Mucosa of descending colon (tissue), 3 donors: Measurements from ENCODE around the gene CD48. TPM values are rescaled to one million over a fixed set of nuclear protein-coding genes. Genes with fewer than 3 reads are reported as not detected.
A peak's percentile ranks its signal among the peaks of the same experiment; 100 is the strongest.

ENCODE experiments used
- ATAC-seq: fragments of 200-7000 bp; cut with Tn5 transposase; one replicate; pipeline ENCODE4 v1.9.1; 2020; ENCODE audit warnings: mild to moderate bottlenecking, moderate library complexity
- DNase-seq, 3 donors: peaks; one replicate each; pipeline ENCODE4 v3.0.0-alpha.2; 2020
- H3K36me3 ChIP-seq: fragments of 200-600 bp; one replicate; pipeline ENCODE4 v1.8.0; 2021; ENCODE audit warnings: low read depth, mild to moderate bottlenecking
- H3K4me1 ChIP-seq: fragments of 200-600 bp; one replicate; pipeline ENCODE4 v1.8.0; 2021; ENCODE audit warnings: low read depth, mild to moderate bottlenecking
- H3K4me3 ChIP-seq: fragments of 200-600 bp; one replicate; pipeline ENCODE4 v1.8.0; 2021; ENCODE audit warnings: mild to moderate bottlenecking
- H3K9me3 ChIP-seq: fragments of 200-600 bp; one replicate; pipeline ENCODE4 v1.8.0; 2021; ENCODE audit warnings: mild to moderate bottlenecking
- intact Hi-C, 2 donors: fragments of 100-400 bp; cut with DNase I in 1 of 2; cut with micrococcal nuclease in 1 of 2; formaldehyde crosslinking; loops; one replicate each; pipeline versions ENCODE4 v1.11.0 to v1.11.1; 2022; cut with DNase I, micrococcal nuclease
- total RNA-seq, 3 donors: library from RNA; stranded (reverse); fragmentation: NEBNext Ultra II Directional in 2 of 3; extraction: Animal tissue kit (Norgen Biotek cat#: 25700) in 2 of 3; gene quantifications; one replicate each; pipeline versions ENCODE4 v1.2.1 to v1.2.4, GENCODE V29; 2021 to 2023
- TF ChIP-seq, protein P1 (sequence below): fragments of 200-600 bp; IDR thresholded peaks from one replicate; pipeline ENCODE4 v1.8.0; 2022; ENCODE audit warnings: antibody characterized with exemption, mild to moderate bottlenecking
- donor health status: DM: no; HTN: no; CAD: no; lungs with moderate emphysema.
- donor health status: DM: no; HTN: no; CAD: no.
- donor health status: DM: no; HTN: yes; CAD: no.

CD48 gene
- total RNA-seq, 3 donors from 2014 or later, result 5.9 to 8.6 (median 6.1) TPM

DNA sequence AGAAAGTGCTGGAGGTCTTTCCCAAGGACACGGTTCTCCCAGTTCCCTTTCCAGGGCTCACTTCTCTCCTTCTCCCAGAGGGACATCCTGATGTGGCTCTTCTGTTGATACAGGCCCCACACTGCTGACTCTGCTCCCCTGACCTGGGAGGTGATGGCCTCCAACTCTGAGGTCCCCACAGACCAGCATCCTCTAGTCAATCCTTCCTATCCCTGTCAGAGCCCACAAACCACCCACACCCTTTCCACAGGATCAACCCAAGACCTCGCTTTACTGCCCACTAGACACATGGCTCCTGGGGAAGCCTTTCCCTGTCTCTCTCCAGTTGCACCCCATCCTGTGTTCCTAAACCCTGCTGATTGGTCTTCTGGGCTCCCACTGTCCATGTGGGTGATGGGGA, 39.0 kb upstream of the CD48 start:
- intact Hi-C loops, result no loop called here
- DNase-seq (no peak), ATAC-seq (no peak)
- TF ChIP-seq, protein P1, sequence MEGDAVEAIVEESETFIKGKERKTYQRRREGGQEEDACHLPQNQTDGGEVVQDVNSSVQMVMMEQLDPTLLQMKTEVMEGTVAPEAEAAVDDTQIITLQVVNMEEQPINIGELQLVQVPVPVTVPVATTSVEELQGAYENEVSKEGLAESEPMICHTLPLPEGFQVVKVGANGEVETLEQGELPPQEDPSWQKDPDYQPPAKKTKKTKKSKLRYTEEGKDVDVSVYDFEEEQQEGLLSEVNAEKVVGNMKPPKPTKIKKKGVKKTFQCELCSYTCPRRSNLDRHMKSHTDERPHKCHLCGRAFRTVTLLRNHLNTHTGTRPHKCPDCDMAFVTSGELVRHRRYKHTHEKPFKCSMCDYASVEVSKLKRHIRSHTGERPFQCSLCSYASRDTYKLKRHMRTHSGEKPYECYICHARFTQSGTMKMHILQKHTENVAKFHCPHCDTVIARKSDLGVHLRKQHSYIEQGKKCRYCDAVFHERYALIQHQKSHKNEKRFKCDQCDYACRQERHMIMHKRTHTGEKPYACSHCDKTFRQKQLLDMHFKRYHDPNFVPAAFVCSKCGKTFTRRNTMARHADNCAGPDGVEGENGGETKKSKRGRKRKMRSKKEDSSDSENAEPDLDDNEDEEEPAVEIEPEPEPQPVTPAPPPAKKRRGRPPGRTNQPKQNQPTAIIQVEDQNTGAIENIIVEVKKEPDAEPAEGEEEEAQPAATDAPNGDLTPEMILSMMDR, result no peak
- no peaks in the 10 kb centered on the region for H3K36me3 ChIP-seq
- H3K4me3 ChIP-seq, result no peak overlapping the region
- H3K4me1 ChIP-seq, result no peaks in the 10 kb centered on the region
- no peaks in the 10 kb centered on the region for H3K9me3 ChIP-seq

- TF ChIP-seq, protein P1, result no peak
- Histone ChIP-seq H3K9me3 (no peaks in the 10 kb centered on the region), H3K4me3 (no peak overlapping the region), H3K36me3 (no peaks in the 10 kb centered on the region), H3K4me1 (no peaks in the 10 kb centered on the region)
- no peak for ATAC-seq
- DNase-seq, result no peak
- intact Hi-C loops, result no loop called here
Observed at GRCh38 chr1:160748878-160749269, 37.3 kb upstream of the CD48 start.

GRCh38 chr1:160748181-160748877, 36.7 kb upstream of the CD48 start:
- H3K36me3 ChIP-seq, result no peaks in the 10 kb centered on the region
- peak; percentile 21 for ATAC-seq

DNA sequence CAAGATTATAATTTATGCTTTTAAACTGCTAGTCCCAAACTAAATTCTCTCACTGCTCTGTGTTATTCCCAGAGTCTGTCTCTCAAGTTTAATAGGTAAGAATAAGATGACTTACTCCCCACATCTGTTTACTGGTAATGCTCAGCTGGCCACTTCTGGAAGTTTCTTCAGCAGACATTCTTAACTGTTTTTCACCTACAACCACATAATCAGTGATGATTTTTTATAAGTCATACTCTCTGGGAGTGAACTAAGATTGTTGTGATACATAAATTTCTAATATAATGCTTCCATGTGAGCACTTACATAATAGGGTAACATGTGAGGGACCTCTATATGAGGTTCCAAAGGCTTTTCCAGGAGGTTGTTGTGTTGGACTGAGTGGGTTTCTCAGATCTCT, 36.1 kb upstream of the CD48 start:
- DNase-seq (no peak), ATAC-seq (no peak)
- Histone ChIP-seq H3K4me3 (no peak overlapping the region), H3K9me3 (no peaks in the 10 kb centered on the region), H3K4me1 (no peaks in the 10 kb centered on the region), H3K36me3 (no peaks in the 10 kb centered on the region)
- intact Hi-C loops, result no loop called here
- TF ChIP-seq, protein P1, result no peak

More at GRCh38 chr1:160748181-160748877, 36.7 kb upstream of the CD48 start:
- Histone ChIP-seq H3K4me3 (no peak overlapping the region), H3K9me3 (no peaks in the 10 kb centered on the region), H3K4me1 (no peaks in the 10 kb centered on the region)
- intact Hi-C loops, result no loop called here
- no peak for DNase-seq
- TF ChIP-seq, protein P1, result no peak

DNA sequence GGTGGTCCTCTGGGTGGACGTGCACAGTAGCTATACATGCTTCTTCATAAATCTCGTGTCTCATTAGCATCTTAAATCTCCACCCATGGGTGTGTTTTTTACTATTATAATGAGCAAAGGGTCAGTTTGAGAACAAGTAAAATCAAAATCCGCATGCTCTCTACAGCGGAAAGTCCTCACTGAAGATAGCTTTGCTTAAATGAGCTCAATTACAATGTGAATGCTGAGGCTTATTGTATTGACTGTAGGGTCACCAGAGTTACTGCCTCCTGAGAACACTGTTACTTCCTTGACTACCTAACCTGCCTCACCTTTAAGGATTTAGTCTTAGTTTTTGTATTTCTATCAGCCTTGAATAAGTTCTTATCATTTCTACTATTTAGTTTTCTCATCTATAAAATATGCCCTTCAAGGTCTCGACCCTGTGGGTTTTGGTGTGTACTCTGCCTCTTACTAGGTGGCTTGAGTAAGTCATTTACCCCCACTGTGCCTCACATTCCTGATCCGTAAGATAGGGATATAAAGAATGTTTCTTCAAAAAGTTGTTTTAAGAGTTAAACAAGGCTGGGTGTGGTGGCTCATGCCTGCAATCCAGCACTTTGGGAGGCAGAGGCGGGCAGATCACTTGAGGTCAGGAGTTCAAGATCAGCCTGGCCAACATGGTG, 35.3 kb upstream of the CD48 start:
- Histone ChIP-seq H3K4me1 (no peaks in the 10 kb centered on the region), H3K36me3 (no peaks in the 10 kb centered on the region), H3K4me3 (no peak overlapping the region), H3K9me3 (no peaks in the 10 kb centered on the region)
- intact Hi-C loops, result no loop called here
- TF ChIP-seq, protein P1, result no peak
- ATAC-seq (no peak), DNase-seq (no peak)
